ENCODE data around the gene SORBS1. TPM values are rescaled to one million over a fixed set of nuclear protein-coding genes. Genes with fewer than 3 reads are reported as not detected.
A peak's percentile ranks its signal among the peaks of the same experiment; 100 is the strongest.

The SORBS1 gene
- total RNA-seq, 1 donor from 2014 or later, result 58.2 TPM

GRCh38 chr10:95382174-95382573 is 179.0 kb downstream of the SORBS1 start:
- no peak for DNase-seq
- no peak for TF ChIP-seq CTCF (IDR thresholded peaks at IDR 0.05)
- Histone ChIP-seq H3K9me3 (no peaks in the 10 kb centered on the region), H3K4me1 (peaks cover under 1% of the 10 kb centered on the region), H3K4me3 (no peak overlapping the region), H3K36me3 (peaks cover 13% of the 10 kb centered on the region), H3K27me3 (ENCODE audit: low read depth) (no peaks in the 10 kb centered on the region), H3K27ac (no peak overlapping the region)
- peak; percentile 24 to 47 for ATAC-seq
- intact Hi-C loops (cut with DNase I), result no loop called here

GRCh38 chr10:95377950-95378349 is 183.2 kb downstream of the SORBS1 start:
- TF ChIP-seq CTCF (IDR thresholded peaks at IDR 0.05), result no peak
- DNase-seq (no peak), ATAC-seq (no peak)
- H3K4me3 ChIP-seq, result no peak overlapping the region
- H3K27me3 ChIP-seq (ENCODE audit: low read depth), result no peaks in the 10 kb centered on the region
- H3K4me1 ChIP-seq, result peaks cover 4% of the 10 kb centered on the region
- H3K9me3 ChIP-seq, result no peaks in the 10 kb centered on the region
- H3K27ac ChIP-seq, result no peak overlapping the region
- peaks cover 13% of the 10 kb centered on the region for H3K36me3 ChIP-seq
- intact Hi-C loops (cut with DNase I), result no loop called here

GRCh38 chr10:95375418-95375817 is 185.8 kb downstream of the SORBS1 start:
- Histone ChIP-seq H3K4me3 (no peak overlapping the region), H3K36me3 (peaks cover 7% of the 10 kb centered on the region), H3K27me3 (ENCODE audit: low read depth) (no peaks in the 10 kb centered on the region), H3K9me3 (no peaks in the 10 kb centered on the region), H3K4me1 (peaks cover 4% of the 10 kb centered on the region), H3K27ac (no peak overlapping the region)
- ATAC-seq (no peak), DNase-seq (no peak)
- TF ChIP-seq CTCF (IDR thresholded peaks at IDR 0.05), result no peak
- intact Hi-C loops (cut with DNase I), result no loop called here

- no peaks in the 10 kb centered on the region for H3K9me3 ChIP-seq
- H3K27me3 ChIP-seq (ENCODE audit: low read depth), result no peaks in the 10 kb centered on the region
- no peak overlapping the region for H3K4me3 ChIP-seq
- peak; percentile 72 for DNase-seq
- peaks cover 4% of the 10 kb centered on the region for H3K4me1 ChIP-seq
- peaks cover 5% of the 10 kb centered on the region for H3K36me3 ChIP-seq
- ATAC-seq, result peak; percentile 97
- peak; percentile 92 for TF ChIP-seq CTCF (IDR thresholded peaks at IDR 0.05)
- intact Hi-C loops (cut with DNase I), result no loop called here
- no peak overlapping the region for H3K27ac ChIP-seq
Measured at GRCh38 chr10:95374597-95375209, 186.5 kb downstream of the SORBS1 start.

- intact Hi-C loops (cut with DNase I), result no loop called here
- no peak overlapping the region for H3K4me3 ChIP-seq
Measured at GRCh38 chr10:95373660-95374059, 187.5 kb downstream of the SORBS1 start.

More at GRCh38 chr10:95373660-95374059, 187.5 kb downstream of the SORBS1 start:
- H3K27ac ChIP-seq, result no peak overlapping the region
- H3K36me3 ChIP-seq, result no peaks in the 10 kb centered on the region
- no peak for TF ChIP-seq CTCF (IDR thresholded peaks at IDR 0.05)
- no peaks in the 10 kb centered on the region for H3K27me3 ChIP-seq (ENCODE audit: low read depth)
- DNase-seq (no peak), ATAC-seq (no peak)
- H3K4me1 ChIP-seq, result peaks cover 4% of the 10 kb centered on the region
- H3K9me3 ChIP-seq, result no peaks in the 10 kb centered on the region

All from lower lobe of right lung (tissue), 2 donors.